Raji (cell line): ENCODE results near the gene RLN3.

Experiments
- POLR2A ChIP-seq: IDR thresholded peaks from 2 replicates; pipeline ENCODE4 v1.6.1; 2011; ENCODE audit warnings: low read depth, low read length, control low read depth; ENCODE audit not compliant: insufficient read depth

The RLN3 gene

GRCh38 chr19:13987101-13987890 lies 40.7 kb upstream of the RLN3 start:
- no peak for TF ChIP-seq POLR2A

- TF ChIP-seq POLR2A: no peak
Measured at GRCh38 chr19:13989487-13989886, 38.5 kb upstream of the RLN3 start.

- no peak for TF ChIP-seq POLR2A
Measured at GRCh38 chr19:13990085-13990484, 37.9 kb upstream of the RLN3 start.

GRCh38 chr19:13992025-13992424 lies 35.9 kb upstream of the RLN3 start:
- no peak for TF ChIP-seq POLR2A

- TF ChIP-seq POLR2A: no peak
Measured at GRCh38 chr19:13993590-13994300, 34.2 kb upstream of the RLN3 start.

GRCh38 chr19:13995017-13995728 lies 32.8 kb upstream of the RLN3 start:
- no peak for TF ChIP-seq POLR2A

GRCh38 chr19:13995878-13996765 lies 31.8 kb upstream of the RLN3 start:
- no peak for TF ChIP-seq POLR2A

GRCh38 chr19:13996928-13997630 lies 30.9 kb upstream of the RLN3 start:
- TF ChIP-seq POLR2A: no peak

- TF ChIP-seq POLR2A: no peak
Measured at GRCh38 chr19:13997631-13997962, 30.4 kb upstream of the RLN3 start.

- TF ChIP-seq POLR2A: no peak
Measured at GRCh38 chr19:13998426-13998825, 29.5 kb upstream of the RLN3 start.

- TF ChIP-seq POLR2A: no peak
Measured at GRCh38 chr19:13999085-13999484, 28.9 kb upstream of the RLN3 start.

GRCh38 chr19:14000691-14001375 lies 27.1 kb upstream of the RLN3 start:
- TF ChIP-seq POLR2A: no peak

- no peak for TF ChIP-seq POLR2A
Measured at GRCh38 chr19:14002571-14003250, 25.2 kb upstream of the RLN3 start.
